Measurements from ENCODE around the gene BBLN. TPM values are rescaled to one million over a fixed set of nuclear protein-coding genes. Genes with fewer than 3 reads are reported as not detected.
"Not testable (repeated sequence)": the region's sequence is repeated elsewhere in the genome, so short reads cannot be mapped to it uniquely, and the experiment has no call there.

BBLN gene
- total RNA-seq, 2 donors from 2014 or later: 65.7 to 82.1 TPM

DNA sequence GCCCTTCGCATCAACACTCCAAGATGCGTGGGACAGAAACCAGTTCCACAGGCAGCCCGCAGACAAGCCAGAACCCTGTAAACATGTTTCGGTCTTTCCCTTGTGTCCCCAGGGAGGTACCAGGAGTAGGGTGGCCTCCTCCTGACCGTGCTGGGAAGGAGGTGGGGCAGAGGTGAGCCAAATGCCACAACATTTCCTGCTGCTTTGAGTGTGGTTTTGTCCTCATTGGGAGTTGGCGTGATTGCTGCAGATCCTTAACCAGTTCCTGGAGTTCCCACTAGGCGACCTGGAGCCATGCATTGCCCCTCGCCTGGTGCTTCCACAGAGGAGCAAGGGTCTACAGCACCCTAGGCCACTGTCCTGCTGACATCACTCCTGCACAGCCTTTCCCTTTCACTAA, 24.5 kb upstream of the BBLN start:
- H3K9me3 ChIP-seq (ENCODE audit: control insufficient read depth, low read length); H3K4me1 Mint-ChIP-seq: not testable (repeated sequence)
- 88 to 89% methylated on average over 4 to 8 of the region's 8 CpGs for WGBS, 2 experiments (ENCODE audit: insufficient coverage in 1 of 2, insufficient read length in 1 of 2)

DNA sequence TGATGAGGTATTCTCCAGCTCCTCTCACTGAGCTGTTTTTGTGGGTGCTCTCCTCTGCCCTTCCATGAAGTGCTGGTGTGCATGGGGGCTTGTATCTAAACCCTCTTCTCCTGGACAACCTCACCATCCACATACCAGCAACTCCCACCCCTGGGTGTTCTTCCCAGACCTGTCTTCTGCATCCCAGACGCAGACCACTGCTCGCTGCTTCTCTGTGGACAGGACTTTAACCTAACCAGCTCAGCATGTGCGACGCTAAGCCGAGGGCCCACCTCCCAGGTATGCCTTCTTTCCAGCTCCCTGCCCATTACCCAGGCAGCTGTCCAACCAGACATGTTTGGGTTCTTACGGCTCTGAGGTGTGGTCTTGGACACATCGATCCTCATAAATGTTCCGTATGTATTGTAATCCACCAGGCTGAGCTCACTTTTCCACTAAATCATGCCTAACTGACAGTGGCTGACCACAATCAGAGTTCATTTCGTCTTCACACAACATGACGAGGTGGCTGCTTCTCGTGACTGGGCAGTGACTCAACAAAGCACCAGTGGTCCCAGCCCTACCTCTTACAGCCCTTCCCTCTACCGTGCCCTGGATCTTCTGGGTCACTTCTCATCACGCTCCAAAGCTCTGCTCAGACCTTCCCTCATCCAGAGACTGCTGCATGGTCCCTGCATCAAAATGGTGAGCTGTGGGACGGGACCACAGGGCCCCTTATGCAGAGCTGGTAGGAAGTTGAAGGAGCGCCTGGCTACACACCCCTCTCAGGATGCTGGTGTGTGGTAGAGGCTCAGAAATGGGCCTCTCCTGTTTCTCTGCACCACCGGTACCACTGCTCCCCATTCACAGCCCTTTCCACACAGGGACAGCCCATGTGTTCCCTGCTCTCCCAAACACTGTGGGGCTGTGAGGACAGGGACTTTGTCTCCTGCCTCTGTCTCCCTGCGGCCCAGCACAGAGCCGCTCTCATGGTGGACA, 23.0 kb upstream of the BBLN start:
- Mint-ChIP-seq H3K36me3 (ENCODE audit: low read depth) (no peaks in the 10 kb centered on the region), H3K4me1 (peaks cover 4% of the 10 kb centered on the region), H3K9me3 (no peaks in the 10 kb centered on the region), H3K27ac (no peak overlapping the region), H3K4me3 (no peak overlapping the region), H3K27me3 (ENCODE audit: insufficient read depth) (peaks cover 26% of the 10 kb centered on the region)
- Histone ChIP-seq H3K4me3 (ENCODE audit: low read length) (no peak overlapping the region), H3K27ac (ENCODE audit: low read depth, low read length) (no peak overlapping the region), H3K27me3 (ENCODE audit: control insufficient read depth, insufficient read depth, low read length, poor library complexity, severe bottlenecking) (peaks cover 11% of the 10 kb centered on the region), H3K36me3 (ENCODE audit: control insufficient read depth, insufficient read depth, low read length) (no peaks in the 10 kb centered on the region), H3K4me1 (ENCODE audit: control insufficient read depth, insufficient read depth, low read length) (no peaks in the 10 kb centered on the region), H3K9me3 (ENCODE audit: control insufficient read depth, low read length) (peaks cover 9% of the 10 kb centered on the region), H3K9ac (ENCODE audit: extremely low read depth, low read length, poor library complexity, severe bottlenecking) (no peak overlapping the region)
- 93 to 98% methylated on average over 16 to 18 of the region's 18 CpGs for WGBS, 2 experiments (ENCODE audit: insufficient coverage in 1 of 2, insufficient read length in 1 of 2)
- TF ChIP-seq, protein P1, sequence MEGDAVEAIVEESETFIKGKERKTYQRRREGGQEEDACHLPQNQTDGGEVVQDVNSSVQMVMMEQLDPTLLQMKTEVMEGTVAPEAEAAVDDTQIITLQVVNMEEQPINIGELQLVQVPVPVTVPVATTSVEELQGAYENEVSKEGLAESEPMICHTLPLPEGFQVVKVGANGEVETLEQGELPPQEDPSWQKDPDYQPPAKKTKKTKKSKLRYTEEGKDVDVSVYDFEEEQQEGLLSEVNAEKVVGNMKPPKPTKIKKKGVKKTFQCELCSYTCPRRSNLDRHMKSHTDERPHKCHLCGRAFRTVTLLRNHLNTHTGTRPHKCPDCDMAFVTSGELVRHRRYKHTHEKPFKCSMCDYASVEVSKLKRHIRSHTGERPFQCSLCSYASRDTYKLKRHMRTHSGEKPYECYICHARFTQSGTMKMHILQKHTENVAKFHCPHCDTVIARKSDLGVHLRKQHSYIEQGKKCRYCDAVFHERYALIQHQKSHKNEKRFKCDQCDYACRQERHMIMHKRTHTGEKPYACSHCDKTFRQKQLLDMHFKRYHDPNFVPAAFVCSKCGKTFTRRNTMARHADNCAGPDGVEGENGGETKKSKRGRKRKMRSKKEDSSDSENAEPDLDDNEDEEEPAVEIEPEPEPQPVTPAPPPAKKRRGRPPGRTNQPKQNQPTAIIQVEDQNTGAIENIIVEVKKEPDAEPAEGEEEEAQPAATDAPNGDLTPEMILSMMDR (conservative IDR thresholded peaks at IDR 0.05): no peak
- DNase-seq: peak; percentile 29

More for the DNA sequence above, 24.5 kb upstream of the BBLN start:
- Histone ChIP-seq H3K27me3 (ENCODE audit: control insufficient read depth, insufficient read depth, low read length, poor library complexity, severe bottlenecking) (peaks cover 11% of the 10 kb centered on the region), H3K27ac (ENCODE audit: low read depth, low read length) (peak overlapping the region; percentile 24)
- H3K4me1 ChIP-seq (ENCODE audit: control insufficient read depth, insufficient read depth, low read length); H3K9me3 Mint-ChIP-seq; H3K4me3 Mint-ChIP-seq; H3K4me3 ChIP-seq (ENCODE audit: low read length); H3K9ac ChIP-seq (ENCODE audit: extremely low read depth, low read length, poor library complexity, severe bottlenecking); H3K36me3 ChIP-seq (ENCODE audit: control insufficient read depth, insufficient read depth, low read length); H3K36me3 Mint-ChIP-seq (ENCODE audit: low read depth); H3K27ac Mint-ChIP-seq: not testable (repeated sequence)
- H3K27me3 Mint-ChIP-seq (ENCODE audit: insufficient read depth): peaks cover 38% of the 10 kb centered on the region
- TF ChIP-seq, protein P1 (conservative IDR thresholded peaks at IDR 0.05): peak; percentile 28
- DNase-seq: peak; percentile 48

DNA sequence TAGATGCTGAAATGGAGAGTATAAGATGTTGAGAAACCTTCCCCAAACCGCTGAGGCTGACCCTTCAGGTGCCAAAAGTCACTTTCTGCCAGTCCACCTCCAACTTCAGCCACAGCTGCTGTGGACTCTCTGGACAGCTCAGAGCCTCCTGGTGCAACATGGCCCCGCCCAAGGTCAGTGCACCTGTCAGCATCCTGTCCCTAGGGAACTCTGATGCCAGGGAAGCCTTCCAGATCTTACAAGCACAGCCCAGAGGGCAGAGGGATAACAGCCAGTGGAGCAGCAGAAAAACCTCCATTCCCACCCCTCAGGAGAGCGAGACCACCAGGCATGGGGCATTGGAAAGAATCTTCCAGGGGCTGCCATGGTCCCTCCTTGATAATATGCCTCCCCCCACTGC, 22.1 kb upstream of the BBLN start:
- Histone ChIP-seq H3K9me3 (ENCODE audit: control insufficient read depth, low read length) (peaks cover 9% of the 10 kb centered on the region), H3K36me3 (ENCODE audit: control insufficient read depth, insufficient read depth, low read length) (no peaks in the 10 kb centered on the region), H3K4me3 (ENCODE audit: low read length) (no peak overlapping the region), H3K4me1 (ENCODE audit: control insufficient read depth, insufficient read depth, low read length) (no peaks in the 10 kb centered on the region), H3K9ac (ENCODE audit: extremely low read depth, low read length, poor library complexity, severe bottlenecking) (no peak overlapping the region), H3K27me3 (ENCODE audit: control insufficient read depth, insufficient read depth, low read length, poor library complexity, severe bottlenecking) (peaks cover 9% of the 10 kb centered on the region), H3K27ac (ENCODE audit: low read depth, low read length) (no peak overlapping the region)
- TF ChIP-seq, protein P1 (conservative IDR thresholded peaks at IDR 0.05): no peak
- no peak overlapping the region for H3K4me3 Mint-ChIP-seq
- 85% methylated on average over 3 of the region's 3 CpGs; no CpG with 5 or more reads in 1 of the 2 experiments for WGBS, 2 experiments (ENCODE audit: insufficient coverage in 1 of 2, insufficient read length in 1 of 2)
- H3K4me1 Mint-ChIP-seq: no peaks in the 10 kb centered on the region
- peaks cover 20% of the 10 kb centered on the region for H3K27me3 Mint-ChIP-seq (ENCODE audit: insufficient read depth)
- no peak for DNase-seq
- no peaks in the 10 kb centered on the region for H3K9me3 Mint-ChIP-seq
- no peaks in the 10 kb centered on the region for H3K36me3 Mint-ChIP-seq (ENCODE audit: low read depth)
- no peak overlapping the region for H3K27ac Mint-ChIP-seq

All from endodermal cell (in vitro differentiated cells).